ENCODE data around the gene CDH4.

CDH4 gene

DNA sequence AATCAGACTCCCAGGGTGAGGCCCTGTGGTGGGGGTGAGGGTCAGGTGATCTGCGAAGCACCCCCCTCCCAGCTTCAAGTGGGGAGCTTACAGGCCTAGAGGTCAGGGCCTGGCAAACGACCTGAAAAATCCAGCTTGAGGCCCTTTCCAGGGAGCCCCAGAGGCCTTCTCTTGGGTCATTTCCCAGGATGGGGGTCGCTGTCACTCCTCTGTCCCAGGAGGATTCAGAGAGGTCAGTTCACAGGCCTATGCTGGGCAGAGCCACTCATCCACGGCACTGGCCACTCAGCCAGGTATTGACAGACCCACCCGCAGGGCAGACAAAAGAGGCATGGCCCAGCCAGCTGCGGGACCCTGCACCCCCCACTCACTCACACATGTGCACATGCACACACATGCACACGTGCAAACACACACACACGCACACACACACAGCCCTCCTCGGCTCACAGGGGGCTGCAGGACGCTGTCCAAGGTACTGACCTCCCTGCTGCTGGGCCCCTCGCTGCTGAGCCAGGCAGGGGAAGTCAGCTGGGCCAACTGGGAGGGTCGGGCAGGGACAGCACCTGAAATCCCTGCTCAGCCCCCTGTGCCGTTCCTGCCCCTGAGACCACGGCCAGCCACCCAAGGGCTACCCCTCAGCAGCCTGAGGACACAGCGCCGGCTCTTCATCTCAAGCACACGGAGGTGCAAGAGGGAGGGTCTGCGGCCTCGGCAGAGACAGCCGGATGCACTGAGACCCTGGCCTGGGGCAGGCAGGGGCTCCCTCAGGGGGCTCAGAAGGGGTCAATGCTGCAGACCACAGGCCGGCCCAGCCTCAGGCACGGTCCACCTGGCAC is 699.9 kb downstream of the CDH4 start:
- H3K9me3 ChIP-seq (replicated peaks; ENCODE audit: low read length): no peaks in the 10 kb centered on the region
- H3K4me1 ChIP-seq (ENCODE audit: control insufficient read depth, insufficient read depth, low read length): no peaks in the 10 kb centered on the region
- H3K4me3 ChIP-seq (ENCODE audit: low read length): no peak overlapping the region
- no peaks in the 10 kb centered on the region for H3K36me3 ChIP-seq (ENCODE audit: insufficient read depth, low read length)
- no peak overlapping the region for H3K9ac ChIP-seq (ENCODE audit: low read depth, low read length)
- H3K27me3 ChIP-seq (ENCODE audit: control insufficient read depth, insufficient read depth, low read length): peaks cover 29% of the 10 kb centered on the region
- H3K4me2 ChIP-seq (ENCODE audit: low read length): no peak overlapping the region

DNA sequence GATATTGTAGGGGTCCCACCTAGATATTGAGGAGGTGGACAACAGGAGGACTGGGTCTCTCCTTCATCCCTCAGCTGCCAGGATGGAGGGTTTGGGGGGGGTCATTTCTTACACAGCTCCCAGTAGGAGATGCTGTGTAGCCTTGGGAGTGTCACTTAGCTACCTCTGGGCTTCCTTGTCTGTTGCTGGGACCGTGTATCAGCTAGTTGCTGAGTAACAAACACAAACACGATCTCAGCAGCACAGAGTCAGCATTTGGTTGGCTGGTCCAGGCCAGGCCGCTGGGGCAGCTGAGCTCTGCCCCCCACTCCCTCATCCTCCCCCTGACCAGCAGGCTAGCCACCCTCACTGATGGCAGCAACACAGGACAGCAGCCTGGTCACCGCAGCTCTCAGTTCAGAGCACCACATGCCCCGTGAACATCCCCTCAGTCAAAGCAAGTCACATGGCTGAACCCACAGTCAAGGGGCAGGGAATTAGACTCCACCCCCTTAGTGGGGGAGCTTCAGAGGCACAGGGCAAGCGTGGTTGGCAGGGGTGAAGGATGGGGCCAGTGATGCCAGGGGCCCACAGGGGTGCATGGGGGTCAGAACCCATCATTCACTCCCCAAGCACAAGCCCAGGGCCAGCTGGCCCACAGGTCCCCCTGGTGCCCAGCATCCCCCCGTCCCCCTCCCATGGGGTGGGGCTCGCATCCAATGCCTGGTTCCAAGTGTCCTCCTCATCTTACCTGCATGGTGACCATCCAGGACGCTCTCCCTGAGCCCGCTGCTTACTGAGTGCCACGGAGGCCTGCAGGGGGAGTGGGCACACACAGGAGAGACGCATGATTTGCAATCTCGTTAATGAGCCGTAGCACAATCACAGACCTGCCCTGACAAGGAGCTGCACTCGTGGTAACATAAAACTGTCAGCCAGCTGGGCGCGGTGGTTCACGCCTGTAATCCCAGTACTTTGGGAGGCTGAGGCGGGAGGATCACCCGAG is 701.3 kb downstream of the CDH4 start:
- Histone ChIP-seq H3K27me3 (ENCODE audit: control insufficient read depth, insufficient read depth, low read length) (peaks cover 32% of the 10 kb centered on the region), H3K4me3 (ENCODE audit: low read length) (no peak overlapping the region)

DNA sequence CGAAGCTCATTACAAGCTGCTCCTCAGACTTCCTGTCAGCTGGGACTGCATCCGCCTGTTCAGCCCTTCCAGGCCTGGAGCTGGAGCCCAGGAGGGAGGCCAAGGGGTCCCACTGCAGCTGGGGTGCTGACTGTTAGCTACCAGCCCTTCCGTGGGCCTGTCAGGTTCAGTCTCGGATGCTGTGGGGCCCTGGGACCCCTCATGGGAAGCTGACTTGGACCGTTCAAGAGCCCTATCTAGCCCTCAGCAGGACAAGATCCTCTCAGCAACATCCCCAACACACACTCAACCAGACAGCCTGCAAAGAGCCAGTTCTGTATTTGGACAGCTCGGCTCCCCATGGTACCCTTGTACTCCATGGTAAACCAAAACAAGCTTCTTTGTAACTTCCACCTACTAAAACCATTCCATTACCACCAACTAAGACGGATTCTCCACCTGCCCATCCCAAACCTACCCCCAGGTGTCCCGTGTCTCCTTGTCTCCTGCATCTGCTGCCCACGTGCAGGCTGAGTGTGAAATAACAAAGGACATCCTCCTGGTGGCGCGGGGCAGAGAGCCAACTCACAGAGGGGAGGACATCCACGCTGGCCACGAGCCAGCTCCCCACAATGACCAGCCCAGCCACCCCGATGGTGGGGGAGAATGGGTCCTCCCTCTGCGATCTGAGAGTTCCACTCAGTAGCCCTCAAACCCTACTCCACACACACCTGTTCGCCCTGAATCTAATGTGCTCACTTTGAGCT is 702.4 kb downstream of the CDH4 start:
- no peak overlapping the region for H3K9ac ChIP-seq (ENCODE audit: low read depth, low read length)
- no peaks in the 10 kb centered on the region for H3K9me3 ChIP-seq (replicated peaks; ENCODE audit: low read length)
- no peaks in the 10 kb centered on the region for H3K36me3 ChIP-seq (ENCODE audit: insufficient read depth, low read length)
- no peak overlapping the region for H3K4me2 ChIP-seq (ENCODE audit: low read length)
- no peaks in the 10 kb centered on the region for H3K4me1 ChIP-seq (ENCODE audit: control insufficient read depth, insufficient read depth, low read length)
- H3K4me3 ChIP-seq (ENCODE audit: low read length): no peak overlapping the region
- H3K27me3 ChIP-seq (ENCODE audit: control insufficient read depth, insufficient read depth, low read length): peaks cover 43% of the 10 kb centered on the region

More for the DNA sequence above, 701.3 kb downstream of the CDH4 start:
- H3K9ac ChIP-seq (ENCODE audit: low read depth, low read length): no peak overlapping the region
- H3K36me3 ChIP-seq (ENCODE audit: insufficient read depth, low read length): no peaks in the 10 kb centered on the region
- no peaks in the 10 kb centered on the region for H3K4me1 ChIP-seq (ENCODE audit: control insufficient read depth, insufficient read depth, low read length)
- H3K4me2 ChIP-seq (ENCODE audit: low read length): no peak overlapping the region
- no peaks in the 10 kb centered on the region for H3K9me3 ChIP-seq (replicated peaks; ENCODE audit: low read length)

DNA sequence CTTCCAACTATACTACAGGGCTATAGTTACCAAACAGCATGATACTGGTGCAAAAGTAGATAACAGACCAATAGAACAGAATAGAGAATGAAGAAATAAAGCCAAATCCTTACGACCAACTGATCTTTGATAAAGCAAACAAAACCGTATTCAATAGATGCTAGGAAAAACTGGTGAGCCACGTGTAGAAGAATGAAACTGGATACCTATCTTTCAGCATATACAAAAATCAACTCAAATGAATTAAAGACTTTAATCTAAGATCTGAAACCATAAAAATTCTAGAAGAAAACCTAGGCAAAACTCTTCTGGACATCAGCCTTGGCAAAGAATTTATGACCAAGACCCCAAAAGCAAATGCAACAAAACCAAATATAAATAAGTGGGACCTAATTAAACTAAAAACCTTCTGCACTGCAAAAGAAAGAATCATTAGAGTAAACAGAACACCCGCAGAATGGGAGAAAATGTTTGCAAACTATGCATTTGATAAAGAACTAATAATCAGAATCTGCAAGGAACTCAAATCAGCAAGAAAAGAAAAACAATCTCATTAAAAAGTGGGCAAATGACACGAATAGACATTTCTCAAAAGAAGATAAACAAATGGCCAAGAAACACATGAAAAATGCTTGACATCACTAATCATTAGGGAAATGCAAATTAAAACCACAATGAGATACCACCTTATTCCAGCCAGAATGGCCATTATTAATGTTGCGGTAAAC is 703.8 kb downstream of the CDH4 start:
- peaks cover 44% of the 10 kb centered on the region for H3K27me3 ChIP-seq (ENCODE audit: control insufficient read depth, insufficient read depth, low read length)

DNA sequence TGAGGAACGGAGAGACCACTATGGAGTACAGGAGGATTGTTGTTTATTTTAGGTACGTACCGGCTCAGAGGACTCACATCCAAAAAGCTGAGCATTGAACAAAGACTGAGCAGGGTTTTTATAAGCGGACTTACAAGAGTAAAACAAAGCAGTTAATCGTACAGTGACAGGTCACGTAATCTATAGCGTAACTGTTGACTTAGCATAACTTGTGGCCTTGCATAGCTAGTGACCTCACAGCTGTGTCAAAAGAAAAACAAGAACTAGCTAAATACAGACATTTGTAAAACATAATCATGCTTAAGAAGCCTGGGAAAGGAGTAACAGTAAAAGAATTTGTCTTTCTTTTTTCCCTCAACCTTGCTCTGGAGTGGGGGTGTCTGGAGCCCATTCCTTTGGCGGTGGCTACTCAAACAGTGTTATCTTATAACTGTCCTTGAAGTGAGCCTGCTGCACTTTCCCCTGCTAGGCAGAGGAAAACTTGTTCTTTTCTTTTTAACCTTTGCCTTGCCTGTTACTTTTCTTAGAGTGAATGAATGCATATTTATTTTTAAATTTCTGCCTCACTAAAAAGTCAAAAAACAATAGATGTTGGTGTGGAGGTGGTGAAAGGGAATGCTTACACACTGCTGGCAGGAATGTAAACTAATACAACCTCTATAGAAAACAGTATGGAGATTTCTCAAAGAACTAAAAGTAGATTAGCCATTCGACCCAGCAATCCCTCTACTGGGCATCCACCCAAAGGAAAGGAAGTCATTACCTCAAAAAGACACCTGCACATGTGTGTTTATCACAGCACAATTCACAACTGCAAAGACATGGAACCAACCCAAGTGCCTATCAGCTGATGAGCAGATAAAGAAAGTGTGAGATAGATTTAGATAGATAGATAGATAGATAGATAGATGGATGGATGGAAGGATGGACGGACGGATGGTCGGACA is 704.6 kb downstream of the CDH4 start:
- no peak overlapping the region for H3K4me3 ChIP-seq (ENCODE audit: low read length)
- H3K36me3 ChIP-seq (ENCODE audit: insufficient read depth, low read length): no peaks in the 10 kb centered on the region
- H3K27me3 ChIP-seq (ENCODE audit: control insufficient read depth, insufficient read depth, low read length): peaks cover 50% of the 10 kb centered on the region
- no peak overlapping the region for H3K4me2 ChIP-seq (ENCODE audit: low read length)
- no peaks in the 10 kb centered on the region for H3K9me3 ChIP-seq (replicated peaks; ENCODE audit: low read length)
- H3K4me1 ChIP-seq (ENCODE audit: control insufficient read depth, insufficient read depth, low read length): no peaks in the 10 kb centered on the region
- H3K9ac ChIP-seq (ENCODE audit: low read depth, low read length): no peak overlapping the region

More for the DNA sequence above, 703.8 kb downstream of the CDH4 start:
- Histone ChIP-seq H3K9me3 (replicated peaks; ENCODE audit: low read length) (no peaks in the 10 kb centered on the region), H3K36me3 (ENCODE audit: insufficient read depth, low read length) (no peaks in the 10 kb centered on the region), H3K9ac (ENCODE audit: low read depth, low read length) (no peak overlapping the region), H3K4me2 (ENCODE audit: low read length) (no peak overlapping the region), H3K4me1 (ENCODE audit: control insufficient read depth, insufficient read depth, low read length) (no peaks in the 10 kb centered on the region), H3K4me3 (ENCODE audit: low read length) (no peak overlapping the region)

DNA sequence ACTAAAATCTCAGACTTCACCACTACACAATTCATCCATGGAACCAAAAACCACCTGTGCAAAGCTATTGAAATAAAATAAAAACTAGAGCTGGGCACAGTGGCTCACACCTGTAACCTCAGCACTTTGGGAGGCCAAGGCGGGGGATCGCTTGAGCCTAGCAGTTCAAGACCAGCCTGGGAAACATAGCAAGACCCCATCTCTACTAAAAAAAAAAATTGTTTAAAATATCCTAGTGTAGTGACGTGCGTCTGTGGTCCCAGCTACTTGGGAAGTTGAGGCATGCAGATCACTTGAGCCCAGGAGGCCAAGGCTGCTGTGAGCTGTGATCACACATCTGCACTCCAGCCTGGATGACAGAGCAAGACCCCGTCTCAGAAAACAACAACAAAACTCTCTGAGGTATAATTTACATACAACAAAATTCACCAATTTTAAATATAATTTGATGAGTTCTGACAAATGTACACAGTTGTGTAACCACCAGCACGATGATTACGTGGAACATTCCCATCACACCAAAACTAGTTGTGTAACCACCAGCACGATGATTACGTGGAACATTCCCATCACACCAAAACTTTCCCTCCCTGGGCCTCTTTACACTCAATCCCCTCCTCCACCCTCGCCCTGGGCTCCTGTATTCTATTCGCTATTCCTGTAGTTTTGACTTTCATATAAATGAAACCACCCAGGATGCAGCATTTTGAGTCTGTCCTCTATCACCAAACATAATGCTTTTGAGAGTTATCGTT is 706.1 kb downstream of the CDH4 start:
- H3K36me3 ChIP-seq (ENCODE audit: insufficient read depth, low read length): no peaks in the 10 kb centered on the region
- no peak overlapping the region for H3K4me3 ChIP-seq (ENCODE audit: low read length)
- no peak overlapping the region for H3K4me2 ChIP-seq (ENCODE audit: low read length)
- no peaks in the 10 kb centered on the region for H3K4me1 ChIP-seq (ENCODE audit: control insufficient read depth, insufficient read depth, low read length)
- H3K27me3 ChIP-seq (ENCODE audit: control insufficient read depth, insufficient read depth, low read length): peaks cover 49% of the 10 kb centered on the region
- H3K9me3 ChIP-seq (replicated peaks; ENCODE audit: low read length): no peaks in the 10 kb centered on the region
- no peak overlapping the region for H3K9ac ChIP-seq (ENCODE audit: low read depth, low read length)

DNA sequence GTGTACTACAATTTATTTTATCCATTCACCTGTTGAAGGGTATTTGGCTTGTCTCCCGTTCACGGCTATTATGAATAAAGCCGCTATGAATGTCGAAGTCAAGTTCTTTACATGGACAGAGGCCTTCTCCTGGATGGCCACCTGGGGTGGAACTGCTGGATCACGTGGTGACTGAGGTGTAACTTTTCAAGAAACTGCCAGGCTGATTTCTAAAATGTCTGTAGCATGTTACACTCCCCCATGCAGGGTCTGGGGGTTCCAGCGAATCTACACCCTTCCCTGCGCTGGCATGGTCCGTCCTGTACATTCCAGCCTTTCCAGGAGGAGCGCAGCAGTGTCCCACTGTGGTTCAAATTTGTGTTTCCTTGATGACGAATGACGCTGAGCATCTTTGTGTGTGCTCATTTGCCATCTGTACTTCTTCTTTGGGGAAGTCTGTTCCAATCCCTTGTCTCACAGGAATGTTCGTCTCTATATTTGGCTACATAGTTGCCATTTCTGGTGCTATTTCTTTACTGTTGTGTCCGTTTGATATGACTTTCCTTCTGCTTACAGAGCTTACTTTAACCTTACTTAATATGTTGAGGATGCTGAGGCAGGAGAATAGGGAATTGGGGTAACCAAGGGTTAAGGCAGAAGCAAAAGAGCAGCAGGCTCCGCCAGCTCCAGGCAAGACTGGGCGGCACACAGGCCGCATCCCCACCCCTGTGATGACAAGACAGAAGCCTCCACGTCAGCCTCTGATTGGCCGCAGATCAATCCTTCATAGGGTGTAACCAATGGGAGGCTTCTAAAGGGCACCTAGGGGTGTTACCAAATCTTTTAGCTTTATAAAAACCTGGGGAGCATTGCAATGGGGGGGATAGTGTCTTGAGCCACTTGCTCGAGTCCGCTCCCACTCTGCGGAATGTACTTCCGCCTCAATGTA is 707.0 kb downstream of the CDH4 start:
- Histone ChIP-seq H3K27me3 (ENCODE audit: control insufficient read depth, insufficient read depth, low read length) (peaks cover 54% of the 10 kb centered on the region), H3K36me3 (ENCODE audit: insufficient read depth, low read length) (no peaks in the 10 kb centered on the region), H3K4me2 (ENCODE audit: low read length) (no peak overlapping the region), H3K9ac (ENCODE audit: low read depth, low read length) (no peak overlapping the region), H3K4me1 (ENCODE audit: control insufficient read depth, insufficient read depth, low read length) (no peaks in the 10 kb centered on the region), H3K9me3 (replicated peaks; ENCODE audit: low read length) (no peaks in the 10 kb centered on the region), H3K4me3 (ENCODE audit: low read length) (no peak overlapping the region)

DNA sequence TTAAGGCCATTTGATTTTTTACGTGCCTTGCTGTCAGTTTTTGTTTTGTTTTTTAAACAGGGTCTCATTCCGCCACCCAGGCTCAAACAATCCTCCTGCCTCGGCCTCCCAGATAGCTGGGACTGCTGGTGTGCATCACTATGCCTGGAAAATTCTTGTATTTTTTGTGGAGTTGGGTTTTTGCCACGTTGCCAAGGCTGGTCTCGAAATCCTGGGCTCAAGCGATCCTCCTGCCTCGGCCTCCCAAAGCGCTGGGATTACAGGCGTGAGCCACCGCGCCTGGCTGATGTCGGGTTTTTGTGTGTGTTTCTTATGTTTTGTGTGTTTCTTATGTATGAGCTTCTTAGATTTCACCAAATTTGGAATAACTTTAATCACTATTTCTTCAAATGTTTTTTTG is 708.8 kb downstream of the CDH4 start:
- Histone ChIP-seq H3K4me2 (ENCODE audit: low read length) (no peak overlapping the region), H3K4me3 (ENCODE audit: low read length) (no peak overlapping the region), H3K4me1 (ENCODE audit: control insufficient read depth, insufficient read depth, low read length) (no peaks in the 10 kb centered on the region), H3K27me3 (ENCODE audit: control insufficient read depth, insufficient read depth, low read length) (peaks cover 51% of the 10 kb centered on the region), H3K9me3 (replicated peaks; ENCODE audit: low read length) (no peaks in the 10 kb centered on the region), H3K36me3 (ENCODE audit: insufficient read depth, low read length) (no peaks in the 10 kb centered on the region), H3K9ac (ENCODE audit: low read depth, low read length) (no peak overlapping the region)

DNA sequence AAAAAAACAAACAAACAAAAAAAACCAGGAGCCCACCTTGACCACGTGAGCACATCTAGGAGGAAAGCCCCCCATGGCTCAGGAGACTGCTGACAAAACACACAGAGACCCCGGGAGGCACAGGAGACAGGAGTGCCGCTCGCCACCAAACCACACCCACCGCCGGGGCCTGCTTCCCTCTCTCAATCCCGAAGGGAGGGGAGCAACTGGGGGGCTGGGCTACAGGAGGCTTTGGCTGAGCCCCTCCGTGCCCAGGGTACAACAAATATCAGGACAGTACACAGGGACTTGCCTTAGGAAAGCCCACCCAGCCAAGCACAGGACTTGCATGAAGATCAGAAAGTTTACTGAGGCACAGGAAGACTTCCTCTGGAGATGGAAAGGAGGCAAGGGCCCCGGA is 711.1 kb downstream of the CDH4 start:
- Histone ChIP-seq H3K9ac (ENCODE audit: low read depth, low read length) (no peak overlapping the region), H3K4me2 (ENCODE audit: low read length) (no peak overlapping the region), H3K4me1 (ENCODE audit: control insufficient read depth, insufficient read depth, low read length) (no peaks in the 10 kb centered on the region), H3K4me3 (ENCODE audit: low read length) (no peak overlapping the region), H3K9me3 (replicated peaks; ENCODE audit: low read length) (no peaks in the 10 kb centered on the region), H3K36me3 (ENCODE audit: insufficient read depth, low read length) (no peaks in the 10 kb centered on the region), H3K27me3 (ENCODE audit: control insufficient read depth, insufficient read depth, low read length) (peaks cover 59% of the 10 kb centered on the region)
